Measurements from ENCODE around the gene HMG20B.
A peak's percentile ranks its signal among the peaks of the same experiment; 100 is the strongest.
"Not testable (repeated sequence)": the region's sequence is repeated elsewhere in the genome, so short reads cannot be mapped to it uniquely, and the experiment has no call there.

The HMG20B gene

GRCh38 chr19:3555653-3556422 is 16.9 kb upstream of the HMG20B start:
- DNase-seq (ENCODE audit: low read depth in 1 of 2, low spot score in 1 of 2), result no peak

- no peak for DNase-seq (ENCODE audit: low read depth in 1 of 2, low spot score in 1 of 2)
Observed at GRCh38 chr19:3556423-3556977, 16.2 kb upstream of the HMG20B start.

- peak; percentile 42 to 63 for DNase-seq (ENCODE audit: low read depth in 1 of 2, low spot score in 1 of 2)
Observed at GRCh38 chr19:3556978-3557460, 15.7 kb upstream of the HMG20B start.

- DNase-seq (ENCODE audit: low read depth in 1 of 2, low spot score in 1 of 2), result peak; percentile 92 to 95
Observed at GRCh38 chr19:3557461-3558248, 15.1 kb upstream of the HMG20B start, which contains the start of gene MFSD12. Gene MFSD12 (minus strand): TSS chr19:3557586. CDS start chr19:3557403, 183 bp downstream.

- DNase-seq (ENCODE audit: low read depth in 1 of 2, low spot score in 1 of 2), result no peak
Observed at GRCh38 chr19:3563709-3564524, 8.8 kb upstream of the HMG20B start.

GRCh38 chr19:3565139-3565538 is 7.6 kb upstream of the HMG20B start:
- DNase-seq (ENCODE audit: low read depth in 1 of 2, low spot score in 1 of 2), result no peak

- not testable (repeated sequence) for DNase-seq (ENCODE audit: low read depth in 1 of 2, low spot score in 1 of 2)
Observed at GRCh38 chr19:3570042-3570441, 2.7 kb upstream of the HMG20B start.

GRCh38 chr19:3570606-3571011 is 2.1 kb upstream of the HMG20B start:
- no peak for DNase-seq (ENCODE audit: low read depth in 1 of 2, low spot score in 1 of 2)

GRCh38 chr19:3572132-3572854 is 451 bp upstream of the HMG20B start:
- DNase-seq (ENCODE audit: low read depth in 1 of 2, low spot score in 1 of 2), result peak; percentile 99

- no peak for DNase-seq (ENCODE audit: low read depth in 1 of 2, low spot score in 1 of 2)
Observed at GRCh38 chr19:3573162-3573857, 566 bp downstream of the HMG20B start.

- DNase-seq (ENCODE audit: low read depth in 1 of 2, low spot score in 1 of 2), result peak; percentile 56 to 64
Observed at GRCh38 chr19:3573858-3574637, 1.3 kb downstream of the HMG20B start.

GRCh38 chr19:3575260-3575741 is 2.6 kb downstream of the HMG20B start:
- DNase-seq (ENCODE audit: low read depth in 1 of 2, low spot score in 1 of 2), result no peak

- no peak for DNase-seq (ENCODE audit: low read depth in 1 of 2, low spot score in 1 of 2)
Observed at GRCh38 chr19:3575949-3576673, 3.4 kb downstream of the HMG20B start.

- DNase-seq (ENCODE audit: low read depth in 1 of 2, low spot score in 1 of 2), result no peak
Observed at GRCh38 chr19:3576696-3577443, 4.1 kb downstream of the HMG20B start.

GRCh38 chr19:3577723-3578344 is 5.1 kb downstream of the HMG20B start:
- DNase-seq (ENCODE audit: low read depth in 1 of 2, low spot score in 1 of 2), result no peak

GRCh38 chr19:3578390-3578789 is 5.6 kb downstream of the HMG20B start:
- DNase-seq (ENCODE audit: low read depth in 1 of 2, low spot score in 1 of 2), result no peak
